HEK293 (cell line): ENCODE measurements around the gene ZCCHC10.

Experiments
- CTCF ChIA-PET: fragments of 350-600 bp; formaldehyde crosslinking; extraction: SDS; loops from one replicate; lab custom pipeline; 2021; ENCODE audit warnings: antibody characterized with exemption; lab: Yijun Ruan, JAX
- POLR2A ChIA-PET: fragments of 300-600 bp; formaldehyde crosslinking; extraction: SDS; loops from one replicate; lab custom pipeline; 2020; ENCODE audit warnings: antibody characterized with exemption, inconsistent platforms; lab: Yijun Ruan, JAX
- H3K27ac ChIP-seq: fragments of 200-500 bp; sonication (Bioruptor generic); 2 replicates; pipeline ENCODE4 v1.5.1; 2014; ENCODE audit warnings: low read depth, low read length, control low read depth, inconsistent platforms; ENCODE audit errors: extremely low read depth
- H3K36me3 ChIP-seq, 2 experiments: fragments of 200-500 bp in 1 of 2; sonication (Bioruptor generic) in 1 of 2; 1 replicate in 1 of 2; 2 replicates in 1 of 2; pipeline ENCODE4 v1.5.1; 2014 to 2017; ENCODE audit warnings: inconsistent platforms in 2 of 2, low read length in 2 of 2; ENCODE audit not compliant: control insufficient read depth in 2 of 2, insufficient read depth in 1 of 2
- H3K4me1 ChIP-seq: fragments of 200-500 bp; sonication (Bioruptor generic); 2 replicates; pipeline ENCODE4 v1.5.1; 2014; ENCODE audit warnings: mild to moderate bottlenecking, low read length, inconsistent platforms; ENCODE audit not compliant: control insufficient read depth, insufficient read depth
- H3K4me3 ChIP-seq: 2 replicates; pipeline ENCODE4 v1.5.1; 2011; ENCODE audit warnings: low read depth, mild to moderate bottlenecking, control low read depth, low read length, moderate library complexity
- H3K9me3 ChIP-seq: fragments of 200-500 bp; sonication (Bioruptor generic); 2 replicates; pipeline ENCODE4 v1.5.1; 2014; ENCODE audit warnings: low read depth, low read length, inconsistent platforms; ENCODE audit not compliant: control insufficient read depth, insufficient read depth
- HOXC10 ChIP-seq: sonication (generic); formaldehyde crosslinking; IDR thresholded peaks from 2 replicates; pipeline ENCODE4 v1.8.1; 2023; ENCODE audit warnings: mild to moderate bottlenecking, missing genetic modification reagents
- HOXD13 ChIP-seq: sonication (generic); formaldehyde crosslinking; IDR thresholded peaks from 2 replicates; pipeline ENCODE4 v1.8.0; 2022; ENCODE audit warnings: missing genetic modification reagents, borderline replicate concordance
- SP7 ChIP-seq: fragments of 450-650 bp; formaldehyde crosslinking; IDR thresholded peaks from 2 replicates; pipeline ENCODE4 v1.5.1; 2016; ENCODE audit warnings: missing biosample characterization, missing genetic modification characterization
- YY1 ChIP-seq: fragments of 450-650 bp; formaldehyde crosslinking; IDR thresholded peaks from 2 replicates; pipeline ENCODE4 v1.5.1; 2018; ENCODE audit warnings: missing biosample characterization, missing genetic modification characterization
- ZBTB11 ChIP-seq: fragments of 450-650 bp; formaldehyde crosslinking; conservative IDR thresholded peaks from 2 replicates; pipeline ENCODE4 v1.5.1; 2016; ENCODE audit warnings: low read depth, missing biosample characterization, missing genetic modification characterization
- ZBTB20 ChIP-seq: fragments of 450-650 bp; formaldehyde crosslinking; IDR thresholded peaks from 2 replicates; pipeline ENCODE4 v1.5.1; 2016; ENCODE audit warnings: missing biosample characterization, missing genetic modification characterization
- ZBTB6 ChIP-seq: fragments of 450-650 bp; formaldehyde crosslinking; IDR thresholded peaks from 2 replicates; pipeline ENCODE4 v1.5.1; 2017; ENCODE audit warnings: missing biosample characterization, missing genetic modification characterization
- ZNF26 ChIP-seq: fragments of 450-650 bp; formaldehyde crosslinking; IDR thresholded peaks from 2 replicates; pipeline ENCODE4 v1.5.1; 2016; ENCODE audit warnings: missing biosample characterization, missing genetic modification characterization
- ZNF362 ChIP-seq: fragments of 450-650 bp; formaldehyde crosslinking; IDR thresholded peaks from 2 replicates; pipeline ENCODE4 v1.5.1; 2016; ENCODE audit warnings: missing biosample characterization, missing genetic modification characterization
- ZNF423 ChIP-seq: fragments of 450-650 bp; formaldehyde crosslinking; IDR thresholded peaks from 2 replicates; pipeline ENCODE4 v1.5.1; 2016; ENCODE audit warnings: missing biosample characterization, missing genetic modification characterization
- ZNF488 ChIP-seq: fragments of 450-650 bp; formaldehyde crosslinking; IDR thresholded peaks from 2 replicates; pipeline ENCODE4 v1.5.1; 2016; ENCODE audit warnings: missing biosample characterization, missing genetic modification characterization
- ZNF514 ChIP-seq: fragments of 450-650 bp; formaldehyde crosslinking; IDR thresholded peaks from 2 replicates; pipeline ENCODE4 v1.5.1; 2016; ENCODE audit warnings: missing biosample characterization, missing genetic modification characterization
- ZNF585B ChIP-seq: fragments of 450-650 bp; formaldehyde crosslinking; IDR thresholded peaks from 2 replicates; pipeline ENCODE4 v1.5.1; 2016; ENCODE audit warnings: missing biosample characterization, missing genetic modification characterization
- ZNF596 ChIP-seq: fragments of 450-650 bp; IDR thresholded peaks from 2 replicates; pipeline ENCODE4 v1.5.0; 2018; ENCODE audit warnings: missing biosample characterization, mild to moderate bottlenecking, missing genetic modification characterization, moderate library complexity
- ZNF670 ChIP-seq: fragments of 450-650 bp; formaldehyde crosslinking; IDR thresholded peaks from 2 replicates; pipeline ENCODE4 v1.5.1; 2016; ENCODE audit warnings: missing biosample characterization, missing genetic modification characterization, low read depth
- ZNF768 ChIP-seq: fragments of 450-650 bp; formaldehyde crosslinking; IDR thresholded peaks from 2 replicates; pipeline ENCODE4 v1.5.1; 2018; ENCODE audit warnings: missing biosample characterization, mild to moderate bottlenecking, missing genetic modification characterization
- ZNF776 ChIP-seq: fragments of 450-650 bp; formaldehyde crosslinking; IDR thresholded peaks from 2 replicates; pipeline ENCODE4 v1.5.0; 2017; ENCODE audit warnings: missing biosample characterization, missing genetic modification characterization, borderline replicate concordance
- ZNF792 ChIP-seq: fragments of 450-650 bp; formaldehyde crosslinking; IDR thresholded peaks from 2 replicates; pipeline ENCODE4 v1.5.1; 2016; ENCODE audit warnings: missing biosample characterization, missing genetic modification characterization
- ZSCAN5A ChIP-seq: fragments of 450-650 bp; formaldehyde crosslinking; IDR thresholded peaks from 2 replicates; pipeline ENCODE4 v1.5.1; 2016; ENCODE audit warnings: missing biosample characterization, missing genetic modification characterization

The ZCCHC10 gene

GRCh38 chr5:133059621-133060020 is 33.3 kb upstream of the ZCCHC10 start:
- POLR2A ChIA-PET: no interaction called here

More at GRCh38 chr5:133059621-133060020, 33.3 kb upstream of the ZCCHC10 start:
- no peak overlapping the region for H3K27ac ChIP-seq
- CTCF ChIA-PET: no interaction called here
- H3K4me3 ChIP-seq: no peak overlapping the region
- H3K9me3 ChIP-seq: no peaks in the 10 kb centered on the region
- H3K4me1 ChIP-seq: peaks cover 8% of the 10 kb centered on the region
- peaks cover 0 to 1% of the 10 kb centered on the region in 2 experiments; a peak in 2 of 3 replicates for H3K36me3 ChIP-seq
- TF ChIP-seq ZNF26 (tag by site-specific recombination) (no peak), ZNF792 (tag by site-specific recombination) (no peak), HOXD13 (CRISPR knock-in tag) (no peak), ZNF488 (tag by site-specific recombination) (no peak), ZBTB6 (tag by site-specific recombination) (no peak), ZNF776 (no peak), HOXC10 (CRISPR knock-in tag) (no peak), ZBTB11 (tag by site-specific recombination) (no peak), SP7 (tag by site-specific recombination) (no peak), ZSCAN5A (tag by site-specific recombination) (no peak), ZNF585B (tag by site-specific recombination) (no peak), YY1 (tag by site-specific recombination) (no peak), ZNF514 (tag by site-specific recombination) (no peak), ZNF670 (tag by site-specific recombination) (no peak), ZNF596 (tag by site-specific recombination) (no peak), ZNF423 (no peak), ZNF768 (tag by site-specific recombination) (no peak), ZNF362 (tag by site-specific recombination) (no peak), ZBTB20 (tag by site-specific recombination) (no peak)
